A673 (cell line): ENCODE measurements around the gene PF4V1. TPM values are rescaled to one million over a fixed set of nuclear protein-coding genes. Genes with fewer than 3 reads are reported as not detected.

ENCODE experiments used
- BruUV-seq: library from RNA; stranded (reverse); fragments of 400-500 nt; replicated peaks from 2 replicates; lab custom pipeline; 2021; lab: Mats Ljungman, UMichigan
- CTCF ChIA-PET: fragments of 300-600 bp; sonication (Branson Sonifier 250); formaldehyde crosslinking; loops from one replicate; lab custom pipeline; 2022; ENCODE audit warnings: antibody characterized with exemption; lab: Charles Lee
- POLR2A ChIA-PET: fragments of 300-600 bp; sonication (Branson Sonifier 250); formaldehyde crosslinking; loops from one replicate; lab custom pipeline; 2022; ENCODE audit warnings: antibody characterized with exemption; ENCODE audit not compliant: low non-redundant PET; lab: Charles Lee
- DNase-seq: peaks from one replicate; pipeline ENCODE4 v3.0.0-alpha.2; 2015; ENCODE audit warnings: low spot score
- H3K27ac ChIP-seq: fragments of 200-600 bp; sonication (generic); 2 replicates; pipeline ENCODE4 v1.5.1; 2016; ENCODE audit warnings: mixed run types, low read depth, mild to moderate bottlenecking, mixed read lengths, antibody characterized with exemption, low read length; ENCODE audit not compliant: poor library complexity, severe bottlenecking
- H3K27me3 ChIP-seq: fragments of 200-600 bp; sonication (generic); replicated peaks from 2 replicates; pipeline ENCODE4 v1.6.1; 2017; ENCODE audit warnings: mixed run types, low read depth, mild to moderate bottlenecking, mixed read lengths, antibody characterized with exemption, low read length; ENCODE audit not compliant: insufficient read depth, poor library complexity
- H3K36me3 ChIP-seq: fragments of 200-600 bp; sonication (generic); 2 replicates; pipeline ENCODE4 v1.6.1; 2016; ENCODE audit warnings: mixed run types, mild to moderate bottlenecking, mixed read lengths, antibody characterized with exemption, low read length; ENCODE audit not compliant: insufficient read depth, poor library complexity, severe bottlenecking
- H3K4me1 ChIP-seq: fragments of 200-600 bp; sonication (generic); 2 replicates; pipeline ENCODE4 v1.6.1; 2017; ENCODE audit warnings: mixed run types, mild to moderate bottlenecking, mixed read lengths, antibody characterized with exemption, low read length; ENCODE audit not compliant: insufficient read depth, poor library complexity, severe bottlenecking
- H3K4me3 ChIP-seq: fragments of 200-600 bp; sonication (generic); 2 replicates; pipeline ENCODE4 v1.5.1; 2016; ENCODE audit warnings: low read depth, mixed run types, mild to moderate bottlenecking, mixed read lengths, low read length; ENCODE audit not compliant: poor library complexity, severe bottlenecking
- H3K9me3 ChIP-seq: fragments of 200-600 bp; sonication (generic); 2 replicates; pipeline ENCODE4 v1.6.1; 2016; ENCODE audit warnings: mixed run types, low read depth, mild to moderate bottlenecking, mixed read lengths, antibody characterized with exemption, low read length; ENCODE audit not compliant: poor library complexity, severe bottlenecking
- CTCF ChIP-seq: fragments of 300-800, 200-600 bp; sonication (generic); conservative IDR thresholded peaks from 2 replicates; pipeline ENCODE4 v1.5.1; 2017; ENCODE audit warnings: low read depth, mild to moderate bottlenecking, antibody characterized with exemption, low read length, moderate library complexity, mixed read lengths
- EZH2 ChIP-seq: fragments of 200-600 bp; sonication (generic); IDR thresholded peaks from 2 replicates; pipeline ENCODE4 v1.6.1; 2017; ENCODE audit warnings: borderline replicate concordance, low read depth, mild to moderate bottlenecking, mixed read lengths, antibody characterized with exemption, low read length; ENCODE audit not compliant: poor library complexity, severe bottlenecking
- intact Hi-C: fragments of 100-400 bp; cut with micrococcal nuclease; formaldehyde crosslinking; loops from one replicate; pipeline ENCODE4 v1.10.0; 2022; ENCODE audit not compliant: unreplicated experiment
- total RNA-seq: library from RNA; stranded (reverse); gene quantifications from 2 replicates; pipeline ENCODE4 v1.2.3, GENCODE V29; 2021

The PF4V1 gene
- total RNA-seq, 1 experiment from 2014 or later, result not detected

GRCh38 chr4:73853718-73854473 lies 800 bp downstream of the PF4V1 start:
- no TSS peak for BruUV-seq
- no peak overlapping the region for H3K4me3 ChIP-seq

GRCh38 chr4:73855406-73855805 lies 2.3 kb downstream of the PF4V1 start:
- TF ChIP-seq EZH2, result no peak
- no peak for TF ChIP-seq CTCF
- POLR2A ChIA-PET, result no interaction called here
- Histone ChIP-seq H3K9me3 (no peaks in the 10 kb centered on the region), H3K36me3 (no peaks in the 10 kb centered on the region), H3K4me3 (no peak overlapping the region), H3K4me1 (no peaks in the 10 kb centered on the region), H3K27ac (no peak overlapping the region), H3K27me3 (no peaks in the 10 kb centered on the region)
- CTCF ChIA-PET, result no interaction called here
- DNase-seq, result no peak
- BruUV-seq, result no TSS peak
- intact Hi-C loops, result no loop called here

More at GRCh38 chr4:73853718-73854473, 800 bp downstream of the PF4V1 start:
- H3K4me1 ChIP-seq, result no peaks in the 10 kb centered on the region
- DNase-seq, result no peak
- no peaks in the 10 kb centered on the region for H3K27me3 ChIP-seq
- no peak overlapping the region for H3K27ac ChIP-seq
- CTCF ChIA-PET, result no interaction called here
- H3K9me3 ChIP-seq, result no peaks in the 10 kb centered on the region
- POLR2A ChIA-PET, result no interaction called here
- no peak for TF ChIP-seq CTCF
- TF ChIP-seq EZH2, result no peak
- H3K36me3 ChIP-seq, result no peaks in the 10 kb centered on the region
- intact Hi-C loops, result no loop called here

GRCh38 chr4:73856518-73856917 lies 3.4 kb downstream of the PF4V1 start:
- TF ChIP-seq CTCF (no peak), EZH2 (no peak)
- no peak overlapping the region for H3K27ac ChIP-seq
- intact Hi-C loops, result no loop called here
- no peaks in the 10 kb centered on the region for H3K27me3 ChIP-seq
- H3K36me3 ChIP-seq, result no peaks in the 10 kb centered on the region
- ChIA-PET CTCF (no interaction called here), POLR2A (no interaction called here)
- no peak for DNase-seq
- H3K4me3 ChIP-seq, result no peak overlapping the region
- H3K9me3 ChIP-seq, result no peaks in the 10 kb centered on the region
- no peaks in the 10 kb centered on the region for H3K4me1 ChIP-seq
- no TSS peak for BruUV-seq
